Astrocyte (in vitro differentiated cells and primary cell): ENCODE data around the gene SACS. TPM values are rescaled to one million over a fixed set of nuclear protein-coding genes. Genes with fewer than 3 reads are reported as not detected.

ENCODE experiments used
- DNase-seq: peaks from one replicate; pipeline ENCODE4 v3.0.0-alpha.2; 2010; ENCODE audit warnings: low read depth
- FAIRE-seq: peaks from 2 replicates; lab custom pipeline; 2011; peaks lifted over from hg19 to GRCh38; lab: Jason Lieb, UNC
- H2AFZ ChIP-seq: 2 replicates; pipeline ENCODE4 v1.6.0; 2012; ENCODE audit warnings: low read depth, low read length, inconsistent platforms
- H3K27ac ChIP-seq: 2 replicates; pipeline ENCODE4 v1.5.1; 2011; ENCODE audit warnings: low read depth, low read length, inconsistent platforms
- H3K27me3 ChIP-seq: 2 replicates; pipeline ENCODE4 v1.6.0; 2011; ENCODE audit warnings: low read length, inconsistent platforms; ENCODE audit not compliant: insufficient read depth
- H3K36me3 ChIP-seq: 2 replicates; pipeline ENCODE4 v1.5.1; 2011; ENCODE audit warnings: low read length, inconsistent platforms; ENCODE audit not compliant: insufficient read depth
- H3K4me1 ChIP-seq: 2 replicates; pipeline ENCODE4 v1.5.1; 2011; ENCODE audit warnings: low read length, inconsistent platforms; ENCODE audit not compliant: insufficient read depth
- H3K4me2 ChIP-seq: 2 replicates; pipeline ENCODE4 v1.6.0; 2012; ENCODE audit warnings: low read length, inconsistent platforms
- H3K4me3 ChIP-seq: 2 replicates; pipeline ENCODE4 v1.5.1; 2011; ENCODE audit warnings: low read depth, mild to moderate bottlenecking, low read length, inconsistent platforms; ENCODE audit not compliant: insufficient read depth
- H3K79me2 ChIP-seq: 2 replicates; pipeline ENCODE4 v1.6.0; 2012; ENCODE audit warnings: mild to moderate bottlenecking, low read length, inconsistent platforms; ENCODE audit not compliant: insufficient read depth
- H3K9ac ChIP-seq: 2 replicates; pipeline ENCODE4 v1.6.0; 2012; ENCODE audit warnings: mild to moderate bottlenecking, low read length, inconsistent platforms
- H3K9me3 ChIP-seq: 2 replicates; pipeline ENCODE4 v1.5.1; 2012; ENCODE audit warnings: low read depth, mild to moderate bottlenecking, low read length, inconsistent platforms; ENCODE audit not compliant: insufficient read depth
- H4K20me1 ChIP-seq: 2 replicates; pipeline ENCODE4 v1.6.0; 2012; ENCODE audit warnings: low read length, inconsistent platforms; ENCODE audit not compliant: insufficient read depth
- H3K27ac Mint-ChIP-seq: one replicate; pipeline ENCODE4 v1.8.0; 2021; ENCODE audit warnings: mild to moderate bottlenecking, mixed read lengths; ENCODE audit not compliant: unreplicated experiment
- H3K27me3 Mint-ChIP-seq: one replicate; pipeline ENCODE4 v1.8.0; 2021; ENCODE audit warnings: low read depth, mixed read lengths; ENCODE audit not compliant: unreplicated experiment
- H3K36me3 Mint-ChIP-seq: one replicate; pipeline ENCODE4 v1.8.0; 2021; ENCODE audit warnings: low read depth, mixed read lengths; ENCODE audit not compliant: unreplicated experiment
- H3K4me1 Mint-ChIP-seq: one replicate; pipeline ENCODE4 v1.8.0; 2021; ENCODE audit warnings: low read depth, mixed read lengths; ENCODE audit not compliant: unreplicated experiment
- H3K4me3 Mint-ChIP-seq: one replicate; pipeline ENCODE4 v1.8.0; 2021; ENCODE audit warnings: mild to moderate bottlenecking, moderate library complexity, mixed read lengths; ENCODE audit not compliant: unreplicated experiment
- H3K9me3 Mint-ChIP-seq: one replicate; pipeline ENCODE4 v1.8.0; 2021; ENCODE audit warnings: mild to moderate bottlenecking, mixed read lengths; ENCODE audit not compliant: unreplicated experiment
- EZH2 ChIP-seq: IDR thresholded peaks from 2 replicates; pipeline ENCODE4 v1.6.1; 2012; ENCODE audit warnings: mild to moderate bottlenecking, low read length, inconsistent platforms; ENCODE audit not compliant: insufficient read depth
- total RNA-seq: library from RNA; stranded (reverse); gene quantifications from 2 replicates; pipeline ENCODE4 v1.2.1, GENCODE V29; 2021
- TF ChIP-seq, protein P1 (sequence below): IDR thresholded peaks from 2 replicates; pipeline ENCODE4 v1.5.1; 2011; ENCODE audit warnings: low read depth, mild to moderate bottlenecking, inconsistent platforms, low read length, moderate library complexity; ENCODE audit not compliant: insufficient read depth

The SACS gene
- total RNA-seq, 1 donor from 2014 or later, result 79.4 TPM

GRCh38 chr13:23288564-23288963, 144.9 kb downstream of the SACS start:
- Mint-ChIP-seq H3K9me3 (no peaks in the 10 kb centered on the region), H3K36me3 (no peaks in the 10 kb centered on the region), H3K4me3 (no peak overlapping the region), H3K27ac (no peak overlapping the region), H3K4me1 (peaks cover 9% of the 10 kb centered on the region), H3K27me3 (no peaks in the 10 kb centered on the region)
- H2AFZ ChIP-seq, result no peak overlapping the region
- no peaks in the 10 kb centered on the region for H3K79me2 ChIP-seq
- TF ChIP-seq, protein P1, sequence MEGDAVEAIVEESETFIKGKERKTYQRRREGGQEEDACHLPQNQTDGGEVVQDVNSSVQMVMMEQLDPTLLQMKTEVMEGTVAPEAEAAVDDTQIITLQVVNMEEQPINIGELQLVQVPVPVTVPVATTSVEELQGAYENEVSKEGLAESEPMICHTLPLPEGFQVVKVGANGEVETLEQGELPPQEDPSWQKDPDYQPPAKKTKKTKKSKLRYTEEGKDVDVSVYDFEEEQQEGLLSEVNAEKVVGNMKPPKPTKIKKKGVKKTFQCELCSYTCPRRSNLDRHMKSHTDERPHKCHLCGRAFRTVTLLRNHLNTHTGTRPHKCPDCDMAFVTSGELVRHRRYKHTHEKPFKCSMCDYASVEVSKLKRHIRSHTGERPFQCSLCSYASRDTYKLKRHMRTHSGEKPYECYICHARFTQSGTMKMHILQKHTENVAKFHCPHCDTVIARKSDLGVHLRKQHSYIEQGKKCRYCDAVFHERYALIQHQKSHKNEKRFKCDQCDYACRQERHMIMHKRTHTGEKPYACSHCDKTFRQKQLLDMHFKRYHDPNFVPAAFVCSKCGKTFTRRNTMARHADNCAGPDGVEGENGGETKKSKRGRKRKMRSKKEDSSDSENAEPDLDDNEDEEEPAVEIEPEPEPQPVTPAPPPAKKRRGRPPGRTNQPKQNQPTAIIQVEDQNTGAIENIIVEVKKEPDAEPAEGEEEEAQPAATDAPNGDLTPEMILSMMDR, result no peak
- no peak for TF ChIP-seq EZH2
- no peaks in the 10 kb centered on the region for H3K9me3 ChIP-seq
- H3K4me1 ChIP-seq, result peaks cover 4% of the 10 kb centered on the region
- FAIRE-seq, result no peak
- no peak overlapping the region for H3K4me2 ChIP-seq
- H3K9ac ChIP-seq, result no peak overlapping the region
- H3K36me3 ChIP-seq, result no peaks in the 10 kb centered on the region
- H4K20me1 ChIP-seq, result no peaks in the 10 kb centered on the region
- no peak overlapping the region for H3K27ac ChIP-seq
- H3K27me3 ChIP-seq, result no peaks in the 10 kb centered on the region
- no peak overlapping the region for H3K4me3 ChIP-seq
- no peak for DNase-seq

- Histone ChIP-seq H3K36me3 (no peaks in the 10 kb centered on the region), H3K9ac (no peak overlapping the region), H2AFZ (no peak overlapping the region), H3K79me2 (no peaks in the 10 kb centered on the region), H4K20me1 (no peaks in the 10 kb centered on the region), H3K4me1 (no peaks in the 10 kb centered on the region), H3K9me3 (no peaks in the 10 kb centered on the region), H3K27me3 (no peaks in the 10 kb centered on the region), H3K27ac (no peak overlapping the region), H3K4me3 (no peak overlapping the region), H3K4me2 (no peak overlapping the region)
- no peaks in the 10 kb centered on the region for H3K4me1 Mint-ChIP-seq
- no peak for DNase-seq
- H3K27me3 Mint-ChIP-seq, result no peaks in the 10 kb centered on the region
- no peak for FAIRE-seq
- H3K36me3 Mint-ChIP-seq, result no peaks in the 10 kb centered on the region
- no peak overlapping the region for H3K4me3 Mint-ChIP-seq
- H3K9me3 Mint-ChIP-seq, result peaks cover 7% of the 10 kb centered on the region
- TF ChIP-seq EZH2, result no peak
- TF ChIP-seq, protein P1, result no peak
- no peak overlapping the region for H3K27ac Mint-ChIP-seq
These were observed 154.2 kb downstream of the SACS start for GRCh38 chr13:23279321-23279720.

Other genes with a start within 250 kb of the SACS start
- gene TNFRSF19, start 136.7 kb upstream of the SACS start, total RNA-seq, result 25.9 and 27.8 TPM in 2 replicates